ENCODE results near the gene SPAG5.

DNA sequence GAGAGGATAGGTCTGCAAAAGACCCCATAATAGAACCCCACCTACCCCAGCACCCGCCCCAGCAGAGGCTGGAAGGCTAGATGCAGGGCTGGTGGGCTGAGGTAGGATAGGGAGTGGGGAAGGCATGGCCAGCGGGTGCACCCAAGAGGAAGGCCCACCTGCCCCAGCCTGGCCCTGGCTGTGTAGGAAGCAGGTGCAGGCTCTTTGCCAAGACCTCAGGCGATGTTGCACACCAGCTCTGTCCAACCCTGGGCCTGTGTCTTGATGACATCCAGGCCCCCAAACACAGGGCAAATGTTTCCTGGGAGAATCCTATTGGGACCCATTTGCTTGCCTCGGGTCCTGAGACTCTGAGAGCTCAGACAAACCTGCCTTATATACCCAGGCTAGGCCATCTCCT lies 58.6 kb downstream of the SPAG5 start:
- TF ChIP-seq POLR2A (IDR thresholded peaks at IDR 0.05; ENCODE audit: low read depth, low read length) = no peak
- no peak for TF ChIP-seq POLR2AphosphoS5 (IDR thresholded peaks at IDR 0.05; ENCODE audit: low read depth, low read length)

All from GM12892 (cell line).